Brain microvascular endothelial cell (primary cell): Measurements from ENCODE around the gene DQX1.

ENCODE experiments used
- DNase-seq: peaks from one replicate; pipeline ENCODE4 v3.0.0-alpha.2; 2020
- H3K27ac ChIP-seq: fragments of 250-450 bp; sonication (Bioruptor Pico); 2 replicates; pipeline ENCODE4 v1.5.1; 2020; ENCODE audit warnings: mild to moderate bottlenecking, moderate library complexity
- H3K27me3 ChIP-seq: fragments of 250-450 bp; sonication (Bioruptor Pico); replicated peaks from 2 replicates; pipeline ENCODE4 v1.5.1; 2020; ENCODE audit warnings: mild to moderate bottlenecking
- H3K36me3 ChIP-seq: fragments of 250-450 bp; sonication (Bioruptor Pico); replicated peaks from 2 replicates; pipeline ENCODE4 v1.5.1; 2020; ENCODE audit warnings: mild to moderate bottlenecking
- H3K4me3 ChIP-seq: 2 replicates; pipeline ENCODE4 v1.5.1; 2011; ENCODE audit warnings: low read depth, mild to moderate bottlenecking, control low read depth, low read length, moderate library complexity
- in situ Hi-C: cut with HindIII; loops from 2 replicates; pipeline ENCODE4 v1.10.0; 2017; ENCODE audit warnings: low sequenced_read_pairs, low pct_ligation_motif_present
- TF ChIP-seq, protein P1 (sequence below): IDR thresholded peaks from 2 replicates; pipeline ENCODE4 v1.5.1; 2011; ENCODE audit warnings: low read depth, mild to moderate bottlenecking, moderate library complexity, low read length, control low read depth, inconsistent platforms; ENCODE audit errors: missing control alignments

Gene DQX1

DNA sequence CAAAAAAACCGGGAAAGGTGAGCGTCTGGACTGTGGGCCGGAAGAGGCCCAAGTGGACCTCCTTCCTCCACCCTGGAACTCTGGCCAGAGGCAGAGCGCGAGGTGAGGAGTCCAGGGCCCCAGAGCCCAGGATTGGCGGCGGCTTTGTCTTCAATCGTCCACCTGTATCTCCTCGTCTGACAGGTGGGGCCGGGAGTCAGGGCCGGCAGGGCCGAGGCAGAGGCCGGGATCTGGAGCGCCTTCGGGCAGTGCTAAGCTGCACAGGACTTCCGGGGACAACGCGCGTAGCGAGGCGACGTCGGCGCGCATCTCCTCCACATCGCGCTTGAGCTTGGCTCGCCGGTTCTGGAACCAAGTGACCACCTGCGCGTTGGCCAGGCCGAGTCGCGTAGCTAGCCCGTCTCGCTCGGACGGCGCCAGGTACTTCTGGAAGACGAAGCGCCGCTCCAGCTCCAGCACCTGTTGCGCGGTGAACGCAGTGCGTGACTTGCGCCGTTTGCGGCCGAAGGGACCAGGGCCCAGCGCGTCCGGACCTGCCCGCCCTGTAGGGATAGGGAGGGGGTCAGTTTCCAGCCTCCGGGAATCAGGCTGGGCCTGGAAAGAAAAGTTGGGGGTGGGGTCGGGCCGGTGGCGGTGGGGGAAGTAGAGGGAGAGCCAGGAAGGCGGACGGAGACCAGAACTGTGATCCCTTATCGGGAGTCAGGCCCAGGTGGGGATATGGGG is 28.1 kb downstream of the DQX1 start:
- peaks cover 17% of the 10 kb centered on the region for H3K27me3 ChIP-seq
- in situ Hi-C loops, result no loop called here
- TF ChIP-seq, protein P1, sequence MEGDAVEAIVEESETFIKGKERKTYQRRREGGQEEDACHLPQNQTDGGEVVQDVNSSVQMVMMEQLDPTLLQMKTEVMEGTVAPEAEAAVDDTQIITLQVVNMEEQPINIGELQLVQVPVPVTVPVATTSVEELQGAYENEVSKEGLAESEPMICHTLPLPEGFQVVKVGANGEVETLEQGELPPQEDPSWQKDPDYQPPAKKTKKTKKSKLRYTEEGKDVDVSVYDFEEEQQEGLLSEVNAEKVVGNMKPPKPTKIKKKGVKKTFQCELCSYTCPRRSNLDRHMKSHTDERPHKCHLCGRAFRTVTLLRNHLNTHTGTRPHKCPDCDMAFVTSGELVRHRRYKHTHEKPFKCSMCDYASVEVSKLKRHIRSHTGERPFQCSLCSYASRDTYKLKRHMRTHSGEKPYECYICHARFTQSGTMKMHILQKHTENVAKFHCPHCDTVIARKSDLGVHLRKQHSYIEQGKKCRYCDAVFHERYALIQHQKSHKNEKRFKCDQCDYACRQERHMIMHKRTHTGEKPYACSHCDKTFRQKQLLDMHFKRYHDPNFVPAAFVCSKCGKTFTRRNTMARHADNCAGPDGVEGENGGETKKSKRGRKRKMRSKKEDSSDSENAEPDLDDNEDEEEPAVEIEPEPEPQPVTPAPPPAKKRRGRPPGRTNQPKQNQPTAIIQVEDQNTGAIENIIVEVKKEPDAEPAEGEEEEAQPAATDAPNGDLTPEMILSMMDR, result no peak
- peak overlapping the region; percentile 45 for H3K4me3 ChIP-seq
- DNase-seq, result no peak
- H3K27ac ChIP-seq, result no peak overlapping the region
- H3K36me3 ChIP-seq, result peaks cover 7% of the 10 kb centered on the region

DNA sequence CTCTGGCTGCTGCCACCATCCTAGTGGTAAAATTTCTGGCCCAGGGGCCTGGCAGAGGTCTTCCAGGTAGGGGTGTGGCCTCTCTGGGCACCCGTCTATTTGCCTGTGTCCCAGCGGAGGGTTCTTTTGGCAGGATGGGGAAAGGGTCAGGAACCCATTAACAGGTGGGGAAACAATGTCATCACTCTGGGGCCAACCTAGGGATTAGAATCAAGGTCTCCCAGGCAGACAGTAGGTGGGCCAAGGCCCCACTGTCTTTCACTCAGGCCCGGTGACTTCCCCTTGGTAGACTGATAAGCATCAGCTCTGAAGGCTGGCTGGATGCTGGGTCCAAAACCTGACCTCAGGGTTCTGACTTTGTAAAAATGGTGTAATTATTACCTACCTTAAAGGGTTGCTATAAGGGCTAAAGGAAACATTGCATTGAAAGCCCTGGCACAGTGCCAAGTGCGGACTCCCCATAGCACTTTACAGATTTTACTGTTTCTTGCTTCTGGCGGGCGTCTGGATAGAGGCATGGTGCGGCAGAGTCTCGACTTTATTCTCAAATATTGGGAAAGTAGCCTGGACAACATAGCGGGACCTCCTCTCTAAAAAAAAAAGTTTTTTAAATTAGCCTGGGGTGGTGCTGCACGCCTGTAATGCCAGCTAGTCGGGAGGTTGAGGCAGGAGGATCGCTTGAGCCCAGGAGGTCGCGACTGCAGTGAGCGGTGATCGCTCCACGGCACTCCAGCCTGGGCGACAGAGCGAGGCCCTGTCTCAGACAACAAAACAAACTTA is 28.8 kb downstream of the DQX1 start:
- DNase-seq, result no peak
- Histone ChIP-seq H3K27ac (no peak overlapping the region), H3K36me3 (peaks cover 10% of the 10 kb centered on the region), H3K27me3 (peaks cover 17% of the 10 kb centered on the region), H3K4me3 (no peak overlapping the region)
- TF ChIP-seq, protein P1, result no peak
- in situ Hi-C loops, result no loop called here

DNA sequence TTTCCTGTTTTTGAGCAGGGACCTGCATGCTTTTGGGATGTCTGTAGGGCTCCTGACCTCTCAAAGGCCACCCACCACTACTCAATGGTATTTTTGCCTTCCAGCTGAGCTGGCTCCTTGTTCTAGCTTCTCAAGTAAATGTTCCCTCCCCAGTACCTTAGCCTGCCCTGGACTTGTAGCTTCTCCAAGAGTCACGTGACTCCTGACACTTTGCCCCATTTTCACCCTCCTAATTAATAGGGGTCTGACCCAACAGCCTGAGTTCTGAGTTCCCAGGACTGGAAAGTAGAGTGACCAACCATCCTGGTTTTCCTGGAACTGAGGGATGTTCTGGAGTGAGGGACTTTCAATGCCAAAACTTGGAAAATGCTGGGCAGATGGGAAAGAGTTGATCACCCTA is 30.6 kb downstream of the DQX1 start:
- DNase-seq, result no peak
- Histone ChIP-seq H3K4me3 (no peak overlapping the region), H3K27ac (no peak overlapping the region), H3K36me3 (peaks cover 27% of the 10 kb centered on the region), H3K27me3 (peaks cover 17% of the 10 kb centered on the region)
- TF ChIP-seq, protein P1, result no peak
- in situ Hi-C loops, result no loop called here

DNA sequence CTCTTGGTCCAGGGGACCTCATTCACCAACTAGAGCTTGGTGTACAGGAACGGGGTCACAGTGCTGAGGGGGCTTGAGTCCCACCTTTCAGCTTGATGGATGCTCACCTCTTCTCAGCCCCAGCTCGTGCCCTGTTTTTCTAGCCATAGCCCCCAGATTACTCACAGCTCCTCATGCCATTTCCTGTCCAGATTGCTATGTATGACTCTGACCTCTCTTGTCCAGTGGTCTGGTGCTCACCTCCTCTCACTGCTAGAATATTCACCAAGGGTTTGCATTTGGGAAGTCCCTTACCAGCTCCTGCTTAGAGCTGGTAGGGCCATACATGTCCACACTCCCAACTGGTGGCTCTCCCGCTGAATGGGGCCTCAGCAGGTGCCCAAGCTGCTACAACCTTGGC is 32.5 kb downstream of the DQX1 start:
- H3K4me3 ChIP-seq, result no peak overlapping the region
- peaks cover 29% of the 10 kb centered on the region for H3K36me3 ChIP-seq
- in situ Hi-C loops, result no loop called here
- DNase-seq, result no peak
- no peak overlapping the region for H3K27ac ChIP-seq
- peaks cover 3% of the 10 kb centered on the region for H3K27me3 ChIP-seq
- TF ChIP-seq, protein P1, result no peak

DNA sequence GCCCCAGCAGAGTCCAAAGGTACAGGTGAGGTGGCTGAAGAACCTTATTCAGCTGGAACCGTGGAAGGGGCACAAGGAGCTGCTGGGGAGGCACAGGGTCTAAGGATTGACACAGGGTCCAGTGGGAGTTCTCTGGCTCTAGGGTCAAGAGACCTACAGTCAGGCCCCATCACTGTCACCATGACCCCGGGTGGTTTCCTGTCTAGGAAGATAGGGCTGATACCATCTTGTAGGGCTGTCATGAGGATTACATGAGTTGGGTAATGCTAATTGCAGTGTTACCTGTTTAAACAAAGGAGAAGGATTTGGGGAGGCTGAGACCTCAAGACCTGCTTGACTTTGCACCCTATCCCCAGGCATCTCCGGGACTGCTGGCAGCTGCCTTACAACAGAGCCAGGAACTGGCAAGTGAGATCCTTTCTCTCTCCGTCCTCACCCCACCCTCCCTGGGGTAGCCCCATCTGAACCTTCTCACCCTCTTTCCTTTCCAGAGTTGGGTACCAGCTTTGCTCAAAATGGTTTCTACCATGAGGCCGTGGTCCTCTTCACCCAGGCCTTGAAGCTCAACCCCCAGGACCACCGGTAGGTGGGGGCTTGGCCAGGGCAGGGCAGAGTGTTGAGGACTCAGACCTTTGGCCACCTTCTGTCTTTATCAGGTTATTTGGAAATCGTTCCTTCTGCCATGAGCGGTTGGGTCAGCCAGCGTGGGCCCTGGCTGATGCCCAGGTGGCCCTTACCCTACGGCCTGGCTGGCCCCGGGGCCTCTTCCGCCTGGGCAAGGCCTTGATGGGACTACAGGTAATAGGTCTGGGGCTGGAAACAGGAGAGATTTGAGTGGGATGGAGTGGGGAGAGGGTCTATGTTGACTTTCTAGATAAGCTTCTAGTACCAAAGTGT is 34.1 kb downstream of the DQX1 start:
- TF ChIP-seq, protein P1, result no peak
- Histone ChIP-seq H3K27ac (no peak overlapping the region), H3K36me3 (peaks cover 29% of the 10 kb centered on the region), H3K4me3 (no peak overlapping the region), H3K27me3 (no peaks in the 10 kb centered on the region)
- DNase-seq, result no peak
- in situ Hi-C loops, result no loop called here
